GM21786 (cell line): ENCODE data around the gene OR51F2.
"Not testable (repeated sequence)": the region's sequence is repeated elsewhere in the genome, so short reads cannot be mapped to it uniquely, and the experiment has no call there.

Source experiments
- ATAC-seq: cut with Tn5 transposase; IDR thresholded peaks from one replicate; pipeline ENCODE4 v1.9.1; 2021; ENCODE audit not compliant: unreplicated experiment

OR51F2 gene

GRCh38 chr11:4821021-4821420 is at the start of gene OR51F2:
Gene OR51F2, plus strand, starts transcription at chr11:4821321. Its CDS starts 101 bp downstream, at chr11:4821422.
- no peak for ATAC-seq

GRCh38 chr11:4782454-4782853 is 38.7 kb upstream of the OR51F2 start:
- no peak for ATAC-seq

- no peak for ATAC-seq
Measured at GRCh38 chr11:4797206-4797605, 23.9 kb upstream of the OR51F2 start.

GRCh38 chr11:4798427-4799183 is 22.5 kb upstream of the OR51F2 start:
- ATAC-seq: no peak

GRCh38 chr11:4801316-4801715 is 19.8 kb upstream of the OR51F2 start:
- not testable (repeated sequence) for ATAC-seq

GRCh38 chr11:4804280-4804679 is 16.8 kb upstream of the OR51F2 start, which contains the start of gene OR52R1:
Gene OR52R1, minus strand, starts transcription at chr11:4804380. Its CDS starts 0 bp downstream, at chr11:4804380.
- ATAC-seq: no peak

GRCh38 chr11:4808476-4808875 is 12.6 kb upstream of the OR51F2 start:
- ATAC-seq: no peak

GRCh38 chr11:4809246-4809645 is 11.9 kb upstream of the OR51F2 start:
- no peak for ATAC-seq

- ATAC-seq: no peak
Measured at GRCh38 chr11:4825132-4825531, 4.0 kb downstream of the OR51F2 start.

- ATAC-seq: no peak
Measured at GRCh38 chr11:4826425-4826824, 5.3 kb downstream of the OR51F2 start.

- no peak for ATAC-seq
Measured at GRCh38 chr11:4830346-4830745, 9.2 kb downstream of the OR51F2 start.

- ATAC-seq: no peak
Measured at GRCh38 chr11:4830909-4831308, 9.8 kb downstream of the OR51F2 start.

- no peak for ATAC-seq
Measured at GRCh38 chr11:4839851-4840549, 18.9 kb downstream of the OR51F2 start.

GRCh38 chr11:4848908-4849532 is 27.9 kb downstream of the OR51F2 start, which contains the start of gene OR51S1:
Gene OR51S1, minus strand, starts transcription at chr11:4849208. Its CDS starts 0 bp downstream, at chr11:4849208.
- ATAC-seq: no peak

GRCh38 chr11:4851033-4851432 is 29.9 kb downstream of the OR51F2 start:
- no peak for ATAC-seq

GRCh38 chr11:4854286-4854685 is 33.2 kb downstream of the OR51F2 start:
- ATAC-seq: not testable (repeated sequence)

GRCh38 chr11:4862447-4863236 is 41.5 kb downstream of the OR51F2 start:
- ATAC-seq: no peak

- no peak for ATAC-seq
Measured at GRCh38 chr11:4863876-4864275, 42.8 kb downstream of the OR51F2 start.

GRCh38 chr11:4865855-4866254 is 44.7 kb downstream of the OR51F2 start:
- no peak for ATAC-seq
